ENCODE results near the gene MSANTD7. TPM values are rescaled to one million over a fixed set of nuclear protein-coding genes. Genes with fewer than 3 reads are reported as not detected.

MSANTD7 gene
- total and polyA plus RNA-seq, 9 of the 15 experiments (the other 6 are each of a cell fraction or from before 2014, with no cell fraction given), result 5.2 to 27.3 (median 23.6) TPM

DNA sequence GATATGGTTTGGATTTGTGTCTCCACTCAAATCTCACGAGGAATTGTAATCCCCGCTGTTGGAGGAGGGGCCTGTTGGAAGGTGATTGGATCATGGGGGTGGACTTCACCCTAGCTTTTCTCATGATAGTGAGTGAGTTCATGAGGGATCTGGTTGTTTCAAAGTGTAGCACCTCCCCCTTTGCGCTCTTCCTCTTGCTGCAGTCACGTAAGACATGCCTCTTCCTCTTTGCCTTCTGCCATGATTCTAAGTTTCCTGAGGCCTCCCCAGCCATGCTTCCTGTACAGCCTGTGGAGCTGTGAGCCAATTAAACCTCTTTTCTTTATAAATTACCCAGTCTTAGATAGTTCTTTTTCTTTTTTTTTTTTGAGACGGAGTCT lies 17.3 kb upstream of the MSANTD7 start:
- H2AFZ ChIP-seq (ENCODE audit: low read depth, low read length), result peak overlapping the region; percentile 79
- no peaks in the 10 kb centered on the region for H3K79me2 ChIP-seq (ENCODE audit: control insufficient read depth, insufficient read depth, low read length)
- ATAC-seq (peak; percentile 81), FAIRE-seq (no peak), DNase-seq (ENCODE audit: extremely low read depth in 1 of 4, low spot score in 3 of 4) (peak in 1 of 4 experiments; percentile 41)
- no peaks in the 10 kb centered on the region for H3K36me3 ChIP-seq (ENCODE audit: control insufficient read depth, insufficient read depth, low read length)
- in situ Hi-C loops (cut with MboI), result no loop called here
- no peaks in the 10 kb centered on the region; a peak in 1 of 5 replicates for H3K4me1 ChIP-seq (replicated peaks in 1 of 2; ENCODE audit: control insufficient read depth in 2 of 2, insufficient read depth in 2 of 2, low read length in 2 of 2)
- TF ChIP-seq SPI1 (IDR thresholded peaks at IDR 0.05; ENCODE audit: borderline replicate concordance, low read depth, low read length) (peak; percentile 66; the same call in 1 of the 2 replicates), ELF2 (CRISPR knock-in tag; IDR thresholded peaks at IDR 0.05) (no peak), CHD4 (IDR thresholded peaks at IDR 0.05; ENCODE audit: insufficient read depth, insufficient replicate concordance, low read depth, low read length, poor library complexity, severe bottlenecking) (no peak), ZNF766 (CRISPR knock-in tag; conservative IDR thresholded peaks at IDR 0.05) (0 out of 2 replicates have a peak, but pooled peaks have one; percentile 37), L3MBTL2 (IDR thresholded peaks at IDR 0.05) (0 out of 2 replicates have a peak, but pooled peaks have one; percentile 26), PTRF (tag; IDR thresholded peaks at IDR 0.05) (no peak), ZBTB1 (CRISPR knock-in tag; IDR thresholded peaks at IDR 0.05; ENCODE audit: borderline replicate concordance, low read depth) (no peak), EHMT2 (IDR thresholded peaks at IDR 0.05) (peak; percentile 77; the same call in 1 of the 2 replicates), ZNF431 (CRISPR knock-in tag; IDR thresholded peaks at IDR 0.05) (no peak), CBX1 (IDR thresholded peaks at IDR 0.05; ENCODE audit: low read depth) (no peak)
- TF ChIP-seq, protein P1, sequence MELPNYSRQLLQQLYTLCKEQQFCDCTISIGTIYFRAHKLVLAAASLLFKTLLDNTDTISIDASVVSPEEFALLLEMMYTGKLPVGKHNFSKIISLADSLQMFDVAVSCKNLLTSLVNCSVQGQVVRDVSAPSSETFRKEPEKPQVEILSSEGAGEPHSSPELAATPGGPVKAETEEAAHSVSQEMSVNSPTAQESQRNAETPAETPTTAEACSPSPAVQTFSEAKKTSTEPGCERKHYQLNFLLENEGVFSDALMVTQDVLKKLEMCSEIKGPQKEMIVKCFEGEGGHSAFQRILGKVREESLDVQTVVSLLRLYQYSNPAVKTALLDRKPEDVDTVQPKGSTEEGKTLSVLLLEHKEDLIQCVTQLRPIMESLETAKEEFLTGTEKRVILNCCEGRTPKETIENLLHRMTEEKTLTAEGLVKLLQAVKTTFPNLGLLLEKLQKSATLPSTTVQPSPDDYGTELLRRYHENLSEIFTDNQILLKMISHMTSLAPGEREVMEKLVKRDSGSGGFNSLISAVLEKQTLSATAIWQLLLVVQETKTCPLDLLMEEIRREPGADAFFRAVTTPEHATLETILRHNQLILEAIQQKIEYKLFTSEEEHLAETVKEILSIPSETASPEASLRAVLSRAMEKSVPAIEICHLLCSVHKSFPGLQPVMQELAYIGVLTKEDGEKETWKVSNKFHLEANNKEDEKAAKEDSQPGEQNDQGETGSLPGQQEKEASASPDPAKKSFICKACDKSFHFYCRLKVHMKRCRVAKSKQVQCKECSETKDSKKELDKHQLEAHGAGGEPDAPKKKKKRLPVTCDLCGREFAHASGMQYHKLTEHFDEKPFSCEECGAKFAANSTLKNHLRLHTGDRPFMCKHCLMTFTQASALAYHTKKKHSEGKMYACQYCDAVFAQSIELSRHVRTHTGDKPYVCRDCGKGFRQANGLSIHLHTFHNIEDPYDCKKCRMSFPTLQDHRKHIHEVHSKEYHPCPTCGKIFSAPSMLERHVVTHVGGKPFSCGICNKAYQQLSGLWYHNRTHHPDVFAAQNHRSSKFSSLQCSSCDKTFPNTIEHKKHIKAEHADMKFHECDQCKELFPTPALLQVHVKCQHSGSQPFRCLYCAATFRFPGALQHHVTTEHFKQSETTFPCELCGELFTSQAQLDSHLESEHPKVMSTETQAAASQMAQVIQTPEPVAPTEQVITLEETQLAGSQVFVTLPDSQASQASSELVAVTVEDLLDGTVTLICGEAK (IDR thresholded peaks at IDR 0.05), result 0 out of 2 replicates have a peak, but pooled peaks have one; percentile 34
- TF ChIP-seq, protein P1 (CRISPR knock-in tag; IDR thresholded peaks at IDR 0.05), result no peak
- peak overlapping the region; percentile 51 for H3K4me2 ChIP-seq (ENCODE audit: insufficient read depth, low read length)
- no peak overlapping the region for H3K9ac ChIP-seq (ENCODE audit: insufficient read depth in 1 of 2, low read depth in 2 of 2, low read length in 2 of 2)
- H3K27me3 ChIP-seq (ENCODE audit: control insufficient read depth in 2 of 2, insufficient read depth in 2 of 2, low read length in 2 of 2), result peaks cover 8 to 10% of the 10 kb centered on the region in 2 experiments; a peak in 4 of 5 replicates
- POLR2A ChIA-PET, result interaction anchor here (1.1 kb wide), 1 partner anchor 17 kb away, joined by 3 read pairs; the partner anchor contains the start of gene CDNF
- intact Hi-C loops (cut with micrococcal nuclease), result no loop called here
- CTCF ChIA-PET (ENCODE audit: low intra/inter-chr PET ratio), result no interaction called here
- 17% methylated on average over 5 of the region's 5 CpGs for WGBS (ENCODE audit: insufficient coverage, low coverage, missing lambda C conversion rate)
- no peaks in the 10 kb centered on the region for H3K9me3 ChIP-seq (replicated peaks; ENCODE audit: control insufficient read depth, insufficient read depth, low read depth, low read length)
- H3K9me1 ChIP-seq (ENCODE audit: control insufficient read depth, insufficient read depth, low read length), result no peaks in the 10 kb centered on the region
- no peak overlapping the region for H3K27ac ChIP-seq (ENCODE audit: extremely low read depth, low read depth, low read length)
- no TSS peak for BruUV-seq (replicated peaks)
- H4K20me1 ChIP-seq (replicated peaks; ENCODE audit: control insufficient read depth, insufficient read depth, low read length), result no peaks in the 10 kb centered on the region
- H3K4me3 ChIP-seq, result no peak overlapping the region

Data from K562 (cell line).